ENCODE measurements around the gene NLGN3. TPM values are rescaled to one million over a fixed set of nuclear protein-coding genes. Genes with fewer than 3 reads are reported as not detected.

The NLGN3 gene
- 0.06 and 0.23 TPM in 2 replicates for total RNA-seq (2014; rRNA removed)
- 0.12 TPM for polyA plus RNA-seq (2012)

- DNase-seq (ENCODE audit: low read depth) = no peak
Measured at GRCh38 chrX:71144651-71145050, at the start of gene NLGN3. Gene NLGN3, plus strand, starts transcription at chrX:71144841. Its CDS starts 2,909 bp downstream, at chrX:71147750.

GRCh38 chrX:71095033-71095432, 49.6 kb upstream of the NLGN3 start:
- no peak for DNase-seq (ENCODE audit: low read depth)

GRCh38 chrX:71095555-71095980, 49.1 kb upstream of the NLGN3 start, which contains the start of gene FOXO4:
Gene FOXO4, plus strand, starts transcription at chrX:71095851. Its CDS starts 678 bp downstream, at chrX:71096529.
- DNase-seq (ENCODE audit: low read depth) = peak; percentile 67

GRCh38 chrX:71095981-71096759, 48.5 kb upstream of the NLGN3 start:
- peak; percentile 20 for DNase-seq (ENCODE audit: low read depth)

GRCh38 chrX:71096760-71097032, 47.9 kb upstream of the NLGN3 start:
- DNase-seq (ENCODE audit: low read depth) = no peak

- no peak for DNase-seq (ENCODE audit: low read depth)
Measured at GRCh38 chrX:71098302-71098701, 46.3 kb upstream of the NLGN3 start.

- DNase-seq (ENCODE audit: low read depth) = no peak
Measured at GRCh38 chrX:71098951-71099506, 45.6 kb upstream of the NLGN3 start.

GRCh38 chrX:71099736-71100135, 44.9 kb upstream of the NLGN3 start:
- no peak for DNase-seq (ENCODE audit: low read depth)

GRCh38 chrX:71100581-71101505, 43.8 kb upstream of the NLGN3 start:
- no peak for DNase-seq (ENCODE audit: low read depth)

GRCh38 chrX:71102292-71102691, 42.3 kb upstream of the NLGN3 start:
- no peak for DNase-seq (ENCODE audit: low read depth)

GRCh38 chrX:71103110-71103983, 41.3 kb upstream of the NLGN3 start:
- DNase-seq (ENCODE audit: low read depth) = no peak

GRCh38 chrX:71105628-71106027, 39.0 kb upstream of the NLGN3 start:
- DNase-seq (ENCODE audit: low read depth) = no peak

- no peak for DNase-seq (ENCODE audit: low read depth)
Measured at GRCh38 chrX:71106427-71106826, 38.2 kb upstream of the NLGN3 start, which contains the start of gene CXorf65. Gene CXorf65, minus strand, starts transcription at chrX:71106740. Its CDS starts 184 bp downstream, at chrX:71106556.

- no peak for DNase-seq (ENCODE audit: low read depth)
Measured at GRCh38 chrX:71107245-71107644, 37.4 kb upstream of the NLGN3 start.

- DNase-seq (ENCODE audit: low read depth) = no peak
Measured at GRCh38 chrX:71107762-71108360, 36.8 kb upstream of the NLGN3 start.

- DNase-seq (ENCODE audit: low read depth) = no peak
Measured at GRCh38 chrX:71109051-71109450, 35.6 kb upstream of the NLGN3 start.

- DNase-seq (ENCODE audit: low read depth) = no peak
Measured at GRCh38 chrX:71111141-71111843, 33.3 kb upstream of the NLGN3 start, which contains the start of gene IL2RG. Gene IL2RG, minus strand, starts transcription at chrX:71111577. Its CDS starts 38 bp downstream, at chrX:71111539.

- no peak for DNase-seq (ENCODE audit: low read depth)
Measured at GRCh38 chrX:71111921-71112431, 32.7 kb upstream of the NLGN3 start.

GRCh38 chrX:71117358-71117757, 27.3 kb upstream of the NLGN3 start:
- no peak for DNase-seq (ENCODE audit: low read depth)
